HEK293T (cell line): Measurements from ENCODE around the gene FMO2.

Experiments used
- CTCF ChIA-PET: fragments of 350-600 bp; formaldehyde crosslinking; extraction: SDS; loops from one replicate; lab custom pipeline; 2021; ENCODE audit warnings: antibody characterized with exemption, inconsistent platforms; lab: Yijun Ruan, JAX
- POLR2A ChIA-PET: fragments of 350-600 bp; formaldehyde crosslinking; extraction: SDS; loops from one replicate; lab custom pipeline; 2020; ENCODE audit warnings: antibody characterized with exemption, inconsistent platforms; lab: Yijun Ruan, JAX
- DNase-seq: peaks from one replicate; pipeline ENCODE4 v3.0.0; 2012; ENCODE audit warnings: mixed read lengths; ENCODE audit errors: extremely low spot score
- ARNT ChIP-seq: fragments of 450-650 bp; IDR thresholded peaks from 2 replicates; pipeline ENCODE4 v1.6.1; 2017; ENCODE audit warnings: mild to moderate bottlenecking
- BHLHE40 ChIP-seq: fragments of 450-650 bp; IDR thresholded peaks from 2 replicates; pipeline ENCODE4 v1.6.1; 2016; ENCODE audit warnings: mild to moderate bottlenecking, moderate library complexity, borderline replicate concordance
- CTBP1 ChIP-seq: fragments of 450-650 bp; IDR thresholded peaks from 2 replicates; pipeline ENCODE4 v1.6.1; 2016; ENCODE audit warnings: borderline replicate concordance
- ELF4 ChIP-seq: fragments of 450-650 bp; IDR thresholded peaks from 2 replicates; pipeline ENCODE4 v1.6.1; 2017; ENCODE audit warnings: antibody characterized with exemption
- FOXA1 ChIP-seq: fragments of 450-650 bp; IDR thresholded peaks from 2 replicates; pipeline ENCODE4 v1.6.1; 2016; ENCODE audit warnings: mild to moderate bottlenecking
- FOXK2 ChIP-seq: fragments of 450-650 bp; IDR thresholded peaks from 2 replicates; pipeline ENCODE4 v1.6.1; 2016; ENCODE audit warnings: mild to moderate bottlenecking
- FOXM1 ChIP-seq: fragments of 450-650 bp; IDR thresholded peaks from 2 replicates; pipeline ENCODE4 v1.6.1; 2017; ENCODE audit warnings: mild to moderate bottlenecking, borderline replicate concordance
- HDGF ChIP-seq: fragments of 450-650 bp; IDR thresholded peaks from 2 replicates; pipeline ENCODE4 v1.6.1; 2017; ENCODE audit warnings: antibody characterized with exemption, borderline replicate concordance
- L3MBTL2 ChIP-seq: fragments of 450-650 bp; conservative IDR thresholded peaks from 2 replicates; pipeline ENCODE4 v1.6.1; 2016; ENCODE audit warnings: mild to moderate bottlenecking
- LEF1 ChIP-seq: fragments of 450-650 bp; IDR thresholded peaks from 2 replicates; pipeline ENCODE4 v1.6.1; 2017; ENCODE audit warnings: mild to moderate bottlenecking, borderline replicate concordance
- NFRKB ChIP-seq: fragments of 450-650 bp; IDR thresholded peaks from 2 replicates; pipeline ENCODE4 v1.6.1; 2016; ENCODE audit warnings: mild to moderate bottlenecking, moderate library complexity
- SP1 ChIP-seq: fragments of 450-650 bp; IDR thresholded peaks from 2 replicates; pipeline ENCODE4 v1.6.1; 2017
- SUZ12 ChIP-seq: fragments of 450-650 bp; IDR thresholded peaks from 2 replicates; pipeline ENCODE4 v1.6.1; 2016; ENCODE audit warnings: mild to moderate bottlenecking
- TARDBP ChIP-seq: fragments of 450-650 bp; IDR thresholded peaks from 2 replicates; pipeline ENCODE4 v1.6.1; 2016
- ZNF384 ChIP-seq: fragments of 450-650 bp; IDR thresholded peaks from 2 replicates; pipeline ENCODE4 v1.6.1; 2016
- TF ChIP-seq, protein P1 (sequence below): fragments of 450-650 bp; IDR thresholded peaks from 2 replicates; pipeline ENCODE4 v1.6.1; 2016

The FMO2 gene

GRCh38 chr1:171185091-171185490 lies at the start of gene FMO2:
FMO2 (plus strand) TSS chr1:171185300; CDS start chr1:171185714, 414 bp downstream.
- POLR2A ChIA-PET = no interaction called here

DNA sequence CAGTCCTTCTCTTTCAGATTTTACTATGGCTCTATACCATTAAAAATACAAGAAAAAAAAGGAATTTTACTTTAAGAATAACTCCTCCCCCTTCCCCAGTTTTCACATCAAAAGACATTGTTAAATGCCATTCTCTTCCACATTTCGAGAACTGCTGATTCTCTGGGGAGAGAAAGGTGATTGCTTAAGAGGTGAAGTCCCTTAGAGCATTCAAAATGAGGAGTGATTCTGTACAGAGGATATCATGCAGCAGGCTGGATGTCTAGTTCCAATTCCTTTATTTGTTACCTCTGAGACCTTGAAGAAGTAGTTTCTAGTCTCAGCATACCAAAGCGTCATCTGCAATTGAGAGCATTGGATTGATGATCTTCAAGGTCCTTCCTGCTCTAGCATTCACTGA lies 47.5 kb upstream of the FMO2 start:
- ChIA-PET POLR2A (no interaction called here), CTCF (interaction anchor here (1.1 kb wide), 1 partner anchor 171 kb away, joined by 3 read pairs; no protein-coding TSS in a partner anchor)
- TF ChIP-seq LEF1 = no peak
- TF ChIP-seq ZNF384 = no peak
- TF ChIP-seq ELF4 = no peak
- TF ChIP-seq, protein P1, sequence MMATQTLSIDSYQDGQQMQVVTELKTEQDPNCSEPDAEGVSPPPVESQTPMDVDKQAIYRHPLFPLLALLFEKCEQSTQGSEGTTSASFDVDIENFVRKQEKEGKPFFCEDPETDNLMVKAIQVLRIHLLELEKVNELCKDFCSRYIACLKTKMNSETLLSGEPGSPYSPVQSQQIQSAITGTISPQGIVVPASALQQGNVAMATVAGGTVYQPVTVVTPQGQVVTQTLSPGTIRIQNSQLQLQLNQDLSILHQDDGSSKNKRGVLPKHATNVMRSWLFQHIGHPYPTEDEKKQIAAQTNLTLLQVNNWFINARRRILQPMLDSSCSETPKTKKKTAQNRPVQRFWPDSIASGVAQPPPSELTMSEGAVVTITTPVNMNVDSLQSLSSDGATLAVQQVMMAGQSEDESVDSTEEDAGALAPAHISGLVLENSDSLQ = no peak
- no peak for TF ChIP-seq ARNT
- TF ChIP-seq FOXK2 = no peak
- no peak for TF ChIP-seq FOXM1
- TF ChIP-seq NFRKB = no peak
- TF ChIP-seq BHLHE40 = no peak
- TF ChIP-seq FOXA1 = no peak
- no peak for TF ChIP-seq TARDBP
- no peak for TF ChIP-seq CTBP1
- no peak for TF ChIP-seq HDGF
- TF ChIP-seq SUZ12 = no peak
- no peak for TF ChIP-seq L3MBTL2
- no peak for TF ChIP-seq SP1
- no peak for DNase-seq

More at GRCh38 chr1:171185091-171185490, at the start of gene FMO2:
- DNase-seq = no peak
- CTCF ChIA-PET = interaction anchor here (0.6 kb wide), 1 partner anchor 1473 kb away, joined by 4 read pairs; no protein-coding TSS in a partner anchor
- TF ChIP-seq BHLHE40 = no peak
- no peak for TF ChIP-seq TARDBP
- TF ChIP-seq CTBP1 = no peak
- TF ChIP-seq ARNT = no peak
- TF ChIP-seq FOXK2 = no peak
- TF ChIP-seq FOXA1 = no peak
- no peak for TF ChIP-seq NFRKB
- no peak for TF ChIP-seq L3MBTL2
- no peak for TF ChIP-seq SUZ12
- no peak for TF ChIP-seq FOXM1
- no peak for TF ChIP-seq SP1
- no peak for TF ChIP-seq HDGF
- TF ChIP-seq LEF1 = no peak
- no peak for TF ChIP-seq ZNF384
- no peak for TF ChIP-seq ELF4

DNA sequence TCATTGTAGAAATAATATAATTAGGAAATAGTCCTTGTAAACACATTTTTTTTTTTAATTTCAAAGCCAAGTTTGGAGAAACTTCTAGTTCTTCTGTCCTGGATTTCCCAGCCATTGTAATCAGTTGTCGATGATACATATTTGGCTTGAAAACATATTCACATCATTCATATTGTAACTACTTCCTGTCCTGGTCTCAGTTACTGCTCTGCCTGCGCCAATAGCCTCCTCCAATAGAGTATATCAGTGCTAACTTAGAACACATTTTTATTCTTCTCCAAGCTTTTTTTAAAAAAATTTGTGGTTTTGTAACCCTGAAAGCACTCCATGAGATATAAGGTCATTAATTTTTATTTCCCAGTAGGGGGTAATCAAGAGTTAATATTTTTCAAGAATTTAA lies 46.1 kb upstream of the FMO2 start:
- TF ChIP-seq CTBP1 (no peak), BHLHE40 (no peak), LEF1 (no peak), SUZ12 (no peak), ARNT (no peak), FOXA1 (no peak), HDGF (no peak), L3MBTL2 (no peak), NFRKB (no peak), ELF4 (no peak), FOXK2 (no peak), ZNF384 (no peak), TARDBP (no peak), FOXM1 (no peak), SP1 (no peak)
- TF ChIP-seq, protein P1 = no peak
- POLR2A ChIA-PET = no interaction called here
- no peak for DNase-seq
- CTCF ChIA-PET = interaction anchor here (0.7 kb wide), 1 partner anchor 27 kb away, joined by 4 read pairs; no protein-coding TSS in a partner anchor

- no peak for DNase-seq
- CTCF ChIA-PET = no interaction called here
- TF ChIP-seq BHLHE40 (no peak), L3MBTL2 (no peak), FOXM1 (no peak)
- TF ChIP-seq, protein P1 = no peak
- POLR2A ChIA-PET = no interaction called here
These were observed 45.2 kb upstream of the FMO2 start for GRCh38 chr1:171139890-171140289.

DNA sequence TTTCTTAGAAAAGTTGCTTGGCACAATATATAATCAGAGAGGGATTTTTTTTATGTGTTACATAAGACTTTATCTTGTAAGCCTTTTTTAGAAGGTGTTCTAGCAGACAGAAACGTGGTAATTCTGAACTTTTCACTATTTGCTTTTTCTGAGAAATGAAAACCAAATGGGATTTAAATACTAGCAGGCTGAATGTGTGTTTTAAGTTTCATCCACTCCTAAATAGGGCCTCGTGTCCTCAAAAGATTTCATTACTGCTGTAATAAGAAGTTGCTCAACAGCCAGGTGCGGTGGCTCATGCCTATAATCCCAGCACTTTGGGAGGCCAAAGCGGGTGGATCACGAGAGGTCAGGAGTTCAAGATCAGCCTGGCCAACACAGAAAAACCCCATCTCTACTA lies 44.7 kb upstream of the FMO2 start:
- CTCF ChIA-PET = no interaction called here
- no peak for DNase-seq
- POLR2A ChIA-PET = no interaction called here
- TF ChIP-seq FOXM1 (no peak), SUZ12 (no peak), SP1 (no peak), L3MBTL2 (no peak), ARNT (no peak), FOXK2 (no peak), ELF4 (no peak), ZNF384 (no peak), FOXA1 (no peak)
- TF ChIP-seq, protein P1 = no peak
